ENCODE measurements around the gene TRPM8. TPM values are rescaled to one million over a fixed set of nuclear protein-coding genes. Genes with fewer than 3 reads are reported as not detected.

TRPM8 gene
- total and polyA plus RNA-seq, 2 experiments from 2014 or later = 0.11 to 0.14 TPM

GRCh38 chr2:234025891-234026401, 108.8 kb downstream of the TRPM8 start:
- H3K27me3 Mint-ChIP-seq (ENCODE audit: insufficient read depth, low read depth, poor library complexity) = no peaks in the 10 kb centered on the region
- Histone ChIP-seq H3K4me3 (no peak overlapping the region), H3K36me3 (ENCODE audit: insufficient read depth) (no peaks in the 10 kb centered on the region; the same call in 1 of the 2 replicates), H3K27me3 (ENCODE audit: insufficient read depth) (no peaks in the 10 kb centered on the region), H4K20me1 (replicated peaks; ENCODE audit: insufficient read depth) (no peaks in the 10 kb centered on the region), H3K9me2 (ENCODE audit: insufficient read depth) (0 out of 2 replicates have a peak, but pooled peaks cover 5% of the 10 kb centered on the region), H3K4me2 (no peak overlapping the region), H2AFZ (no peak overlapping the region), H3F3A (replicated peaks; ENCODE audit: low read depth) (no peaks in the 10 kb centered on the region), H3K27ac (ENCODE audit: low read depth) (no peak overlapping the region), H3K79me2 (replicated peaks; ENCODE audit: insufficient read depth) (no peaks in the 10 kb centered on the region), H3K4me1 (ENCODE audit: insufficient read depth) (no peaks in the 10 kb centered on the region)
- H3K4me1 Mint-ChIP-seq = no peaks in the 10 kb centered on the region; the same call in 2 of the 3 replicates
- peaks cover 33% of the 10 kb centered on the region for H3K9me3 Mint-ChIP-seq
- ATAC-seq = no peak
- H3K27ac Mint-ChIP-seq = no peak overlapping the region
- no peak for DNase-seq (ENCODE audit: low spot score)
- no peak for TF ChIP-seq ZNF331 (CRISPR knock-in tag; IDR thresholded peaks at IDR 0.05; ENCODE audit: low read depth)
- no peak for TF ChIP-seq ZNF462 (CRISPR knock-in tag; IDR thresholded peaks at IDR 0.05)
- no peak for TF ChIP-seq POLR2AphosphoS5 (IDR thresholded peaks at IDR 0.05; ENCODE audit: low read depth)
- no peak for TF ChIP-seq STAT1 (IDR thresholded peaks at IDR 0.05; ENCODE audit: unreplicated experiment)
- no peak for TF ChIP-seq CTCF (conservative IDR thresholded peaks at IDR 0.05; ENCODE audit: low read depth in 2 of 2)
- no peak for TF ChIP-seq EZH2 (IDR thresholded peaks at IDR 0.05; ENCODE audit: low read depth, unreplicated experiment)
- TF ChIP-seq ZNF114 (CRISPR knock-in tag; IDR thresholded peaks at IDR 0.05) = no peak
- TF ChIP-seq REST (IDR thresholded peaks at IDR 0.05; ENCODE audit: unreplicated experiment) = no peak
- TF ChIP-seq ETS1 (IDR thresholded peaks at IDR 0.05) = no peak
- no peak for TF ChIP-seq EZH2phosphoT487 (IDR thresholded peaks at IDR 0.05; ENCODE audit: unreplicated experiment)
- TF ChIP-seq NANOG (IDR thresholded peaks at IDR 0.05; ENCODE audit: borderline replicate concordance) = no peak
- no peak for TF ChIP-seq CREB1 (CRISPR knock-in tag; IDR thresholded peaks at IDR 0.05; ENCODE audit: low read depth)
- TF ChIP-seq JUNB (IDR thresholded peaks at IDR 0.05; ENCODE audit: unreplicated experiment) = no peak
- peaks cover 9% of the 10 kb centered on the region for H3K36me3 Mint-ChIP-seq (ENCODE audit: low read depth)
- no peak overlapping the region for H3K4me3 Mint-ChIP-seq

Measured in GM23338 (cell line).